HepG2 (cell line): Measurements from ENCODE around the gene JOSD2. TPM values are rescaled to one million over a fixed set of nuclear protein-coding genes. Genes with fewer than 3 reads are reported as not detected.

Source experiments
- DMAP1 ChIP-seq: IDR thresholded peaks from 2 replicates; pipeline ENCODE4 v1.6.1; 2016
- GABPB1 ChIP-seq: IDR thresholded peaks from 2 replicates; pipeline ENCODE4 v1.6.1; 2016; ENCODE audit warnings: mild to moderate bottlenecking, missing genetic modification reagents, moderate library complexity, missing compliant biosample characterization
- HCFC1 ChIP-seq: fragments of 150-350 bp; IDR thresholded peaks from 2 replicates; pipeline ENCODE4 v1.6.1; 2014; ENCODE audit warnings: low read depth, low read length
- NFYC ChIP-seq: IDR thresholded peaks from 2 replicates; pipeline ENCODE4 v1.6.1; 2016; ENCODE audit warnings: missing genetic modification reagents, missing compliant biosample characterization
- NONO ChIP-seq, 2 experiments: fragments of 450-650 bp in 1 of 2; sonication (generic) in 1 of 2; formaldehyde crosslinking in 1 of 2; IDR thresholded peaks in 1 of 2; conservative IDR thresholded peaks in 1 of 2; 2 replicates each; pipeline versions ENCODE4 v1.6.1 to v1.8.0; 2017 to 2022; ENCODE audit warnings: mild to moderate bottlenecking in 1 of 2, missing genetic modification reagents in 1 of 2, moderate library complexity in 1 of 2
- NR3C1 ChIP-seq: sonication (generic); formaldehyde crosslinking; IDR thresholded peaks from 2 replicates; pipeline ENCODE4 v1.4.0; 2020; ENCODE audit warnings: missing genetic modification reagents
- NRL ChIP-seq: sonication (generic); formaldehyde crosslinking; IDR thresholded peaks from 2 replicates; pipeline ENCODE4 v1.5.0; 2020; ENCODE audit warnings: missing genetic modification reagents, mild to moderate bottlenecking, moderate library complexity, borderline replicate concordance
- PITX1 ChIP-seq: sonication (generic); formaldehyde crosslinking; IDR thresholded peaks from 2 replicates; pipeline ENCODE4 v1.5.1; 2020; ENCODE audit warnings: mild to moderate bottlenecking, missing genetic modification reagents
- POGZ ChIP-seq: sonication (generic); formaldehyde crosslinking; IDR thresholded peaks from 2 replicates; pipeline ENCODE4 v1.4.0; 2020; ENCODE audit warnings: mild to moderate bottlenecking, missing genetic modification reagents
- SP1 ChIP-seq, 2 experiments: fragments of 450-650 bp in 1 of 2; sonication (generic) in 1 of 2; formaldehyde crosslinking in 1 of 2; IDR thresholded peaks; 2 replicates each; pipeline versions ENCODE4 v1.4.0 to v1.6.1; 2016 to 2020; ENCODE audit warnings: missing genetic modification reagents in 1 of 2
- ZNF367 ChIP-seq: sonication (generic); formaldehyde crosslinking; IDR thresholded peaks from 2 replicates; pipeline ENCODE4 v1.4.0; 2020; ENCODE audit warnings: missing genetic modification reagents, borderline replicate concordance
- ZNF891 ChIP-seq: sonication (generic); formaldehyde crosslinking; IDR thresholded peaks from 2 replicates; pipeline ENCODE4 v1.5.0; 2020; ENCODE audit warnings: mild to moderate bottlenecking, missing genetic modification reagents
- polyA plus RNA-seq, 8 experiments: library from polyadenylated mRNA; depleted of rRNA in 3 of 8; stranded (reverse) in 7 of 8; unstranded in 1 of 8; fragments of >200 nt; fragmentation: Illumina TruSeq in 4 of 8; extraction: Trizol in 4 of 8; gene quantifications; 2 replicates each; pipeline versions ENCODE4 v1.2.1 to v1.2.3, GENCODE V29; 2011 to 2016; ENCODE audit warnings: low read depth in 4 of 8, missing spikeins in 1 of 8, mixed read lengths in 1 of 8; ENCODE audit not compliant: insufficient read depth in 1 of 8
- total RNA-seq, 5 experiments: library from RNA; depleted of rRNA; stranded (reverse); fragments of >200 nt; fragmentation: Illumina TruSeq; extraction: Trizol; gene quantifications; 2 replicates each; pipeline ENCODE4 v1.2.3, GENCODE V29; 2016; ENCODE audit warnings: low read depth in 1 of 5
- TF ChIP-seq, protein P1 (sequence below): sonication (generic); formaldehyde crosslinking; IDR thresholded peaks from 2 replicates; pipeline ENCODE4 v1.5.1; 2020; ENCODE audit warnings: mild to moderate bottlenecking, moderate library complexity, missing genetic modification reagents
- TF ChIP-seq, protein P2 (sequence below): sonication (generic); formaldehyde crosslinking; IDR thresholded peaks from 2 replicates; pipeline ENCODE4 v1.4.0; 2020; ENCODE audit warnings: mild to moderate bottlenecking, missing genetic modification reagents
- TF ChIP-seq, protein P3 (sequence below): sonication (generic); formaldehyde crosslinking; IDR thresholded peaks from 2 replicates; pipeline ENCODE4 v1.9.0; 2021; ENCODE audit warnings: missing genetic modification reagents, mild to moderate bottlenecking, borderline replicate concordance

The JOSD2 gene
- total and polyA plus RNA-seq, 2 of the 13 experiments (the other 11 are each of a cell fraction or from before 2014, with no cell fraction given) = 2.0 to 4.1 TPM

DNA sequence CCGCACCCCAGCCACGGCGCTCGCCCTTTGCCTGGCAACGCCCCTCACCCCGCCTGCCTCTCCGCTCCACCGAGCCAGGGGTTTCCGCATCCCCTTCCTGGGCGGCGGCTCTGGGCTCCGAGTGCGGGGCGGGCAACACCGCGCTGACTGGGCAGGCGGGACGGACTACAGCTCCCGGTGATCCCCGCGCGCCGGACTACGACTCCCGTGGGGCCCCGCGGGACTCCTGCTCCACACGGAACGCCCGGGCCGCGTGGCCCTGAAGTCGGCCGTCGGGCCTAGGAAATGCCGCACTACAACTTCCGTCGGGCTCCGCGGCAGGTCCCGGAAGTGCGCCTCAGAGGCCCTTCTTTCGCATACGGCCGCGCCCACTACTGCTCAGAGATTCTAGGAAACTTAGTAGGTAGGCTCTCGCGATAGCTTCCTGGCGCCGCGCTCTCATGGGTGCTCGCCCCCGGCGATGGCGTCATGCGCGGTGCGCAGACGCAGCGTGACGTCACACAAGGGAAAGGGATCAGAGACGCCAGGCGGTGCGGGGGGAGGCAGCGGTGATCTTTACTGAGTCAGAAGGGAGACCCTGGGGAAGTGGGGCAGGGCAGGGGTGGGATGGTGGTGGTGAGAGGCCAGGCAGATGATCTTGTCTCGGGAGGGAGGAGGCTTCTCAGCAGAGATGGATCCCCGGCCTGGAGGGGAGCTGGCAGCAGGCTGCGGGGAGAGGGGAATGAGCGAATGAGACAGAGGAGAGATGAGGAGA, at the start of gene JOSD2 (continued):
- 0 out of 2 replicates have a peak, but pooled peaks have one; percentile 9 for TF ChIP-seq PITX1
- TF ChIP-seq NRL (CRISPR knock-in tag) = peak; percentile 16; the same call in 1 of the 2 replicates
- TF ChIP-seq, protein P1, sequence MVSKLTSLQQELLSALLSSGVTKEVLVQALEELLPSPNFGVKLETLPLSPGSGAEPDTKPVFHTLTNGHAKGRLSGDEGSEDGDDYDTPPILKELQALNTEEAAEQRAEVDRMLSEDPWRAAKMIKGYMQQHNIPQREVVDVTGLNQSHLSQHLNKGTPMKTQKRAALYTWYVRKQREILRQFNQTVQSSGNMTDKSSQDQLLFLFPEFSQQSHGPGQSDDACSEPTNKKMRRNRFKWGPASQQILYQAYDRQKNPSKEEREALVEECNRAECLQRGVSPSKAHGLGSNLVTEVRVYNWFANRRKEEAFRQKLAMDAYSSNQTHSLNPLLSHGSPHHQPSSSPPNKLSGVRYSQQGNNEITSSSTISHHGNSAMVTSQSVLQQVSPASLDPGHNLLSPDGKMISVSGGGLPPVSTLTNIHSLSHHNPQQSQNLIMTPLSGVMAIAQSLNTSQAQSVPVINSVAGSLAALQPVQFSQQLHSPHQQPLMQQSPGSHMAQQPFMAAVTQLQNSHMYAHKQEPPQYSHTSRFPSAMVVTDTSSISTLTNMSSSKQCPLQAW = 0 out of 2 replicates have a peak, but pooled peaks have one; percentile 28
- peak; percentile 97 for TF ChIP-seq GABPB1
- TF ChIP-seq NFYC = peak; percentile 46; the same call in 1 of the 2 replicates
- TF ChIP-seq, protein P2, sequence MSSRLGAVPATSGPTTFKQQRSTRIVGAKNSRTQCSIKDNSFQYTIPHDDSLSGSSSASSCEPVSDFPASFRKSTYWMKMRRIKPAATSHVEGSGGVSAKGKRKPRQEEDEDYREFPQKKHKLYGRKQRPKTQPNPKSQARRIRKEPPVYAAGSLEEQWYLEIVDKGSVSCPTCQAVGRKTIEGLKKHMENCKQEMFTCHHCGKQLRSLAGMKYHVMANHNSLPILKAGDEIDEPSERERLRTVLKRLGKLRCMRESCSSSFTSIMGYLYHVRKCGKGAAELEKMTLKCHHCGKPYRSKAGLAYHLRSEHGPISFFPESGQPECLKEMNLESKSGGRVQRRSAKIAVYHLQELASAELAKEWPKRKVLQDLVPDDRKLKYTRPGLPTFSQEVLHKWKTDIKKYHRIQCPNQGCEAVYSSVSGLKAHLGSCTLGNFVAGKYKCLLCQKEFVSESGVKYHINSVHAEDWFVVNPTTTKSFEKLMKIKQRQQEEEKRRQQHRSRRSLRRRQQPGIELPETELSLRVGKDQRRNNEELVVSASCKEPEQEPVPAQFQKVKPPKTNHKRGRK (CRISPR knock-in tag) = no peak
- peak; percentile 17; the same call in 1 of the 2 replicates for TF ChIP-seq ZNF891
- TF ChIP-seq, protein P3, sequence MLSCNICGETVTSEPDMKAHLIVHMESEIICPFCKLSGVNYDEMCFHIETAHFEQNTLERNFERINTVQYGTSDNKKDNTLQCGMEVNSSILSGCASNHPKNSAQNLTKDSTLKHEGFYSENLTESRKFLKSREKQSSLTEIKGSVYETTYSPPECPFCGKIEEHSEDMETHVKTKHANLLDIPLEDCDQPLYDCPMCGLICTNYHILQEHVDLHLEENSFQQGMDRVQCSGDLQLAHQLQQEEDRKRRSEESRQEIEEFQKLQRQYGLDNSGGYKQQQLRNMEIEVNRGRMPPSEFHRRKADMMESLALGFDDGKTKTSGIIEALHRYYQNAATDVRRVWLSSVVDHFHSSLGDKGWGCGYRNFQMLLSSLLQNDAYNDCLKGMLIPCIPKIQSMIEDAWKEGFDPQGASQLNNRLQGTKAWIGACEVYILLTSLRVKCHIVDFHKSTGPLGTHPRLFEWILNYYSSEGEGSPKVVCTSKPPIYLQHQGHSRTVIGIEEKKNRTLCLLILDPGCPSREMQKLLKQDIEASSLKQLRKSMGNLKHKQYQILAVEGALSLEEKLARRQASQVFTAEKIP (CRISPR knock-in tag) = no peak
- no peak for TF ChIP-seq NONO (IDR thresholded peaks at IDR 0.05)
- TF ChIP-seq NONO (CRISPR knock-in tag; conservative IDR thresholded peaks at IDR 0.05) = peak; percentile 65; the same call in 1 of the 2 replicates
- peak; percentile 88 for TF ChIP-seq HCFC1
- no peak for TF ChIP-seq SP1 (IDR thresholded peaks at IDR 0.05)
- TF ChIP-seq SP1 (CRISPR knock-in tag; IDR thresholded peaks at IDR 0.05) = 0 out of 2 replicates have a peak, but pooled peaks have one; percentile 30
- peak; percentile 56 for TF ChIP-seq POGZ (CRISPR knock-in tag)
- TF ChIP-seq NR3C1 = no peak
- TF ChIP-seq DMAP1 (CRISPR knock-in tag) = 0 out of 2 replicates have a peak, but pooled peaks have one; percentile 31
- no peak for TF ChIP-seq ZNF367 (CRISPR knock-in tag)
